Stimulated activated CD8-positive, alpha-beta memory T cell treated with anti-CD3 and anti-CD28 coated beads, Interleukin-4, amount 100 ng/mL, for 4 hours (primary cell): Measurements from ENCODE around the gene RPS6KA1.
"Not testable (repeated sequence)": the region's sequence is repeated elsewhere in the genome, so short reads cannot be mapped to it uniquely, and the experiment has no call there.

Experiments used
- DNase-seq, 2 donors: peaks; one replicate each; pipeline ENCODE4 v3.0.0-alpha.2; 2020; ENCODE audit warnings: low read depth in 2 of 2, low spot score in 1 of 2

Gene RPS6KA1

DNA sequence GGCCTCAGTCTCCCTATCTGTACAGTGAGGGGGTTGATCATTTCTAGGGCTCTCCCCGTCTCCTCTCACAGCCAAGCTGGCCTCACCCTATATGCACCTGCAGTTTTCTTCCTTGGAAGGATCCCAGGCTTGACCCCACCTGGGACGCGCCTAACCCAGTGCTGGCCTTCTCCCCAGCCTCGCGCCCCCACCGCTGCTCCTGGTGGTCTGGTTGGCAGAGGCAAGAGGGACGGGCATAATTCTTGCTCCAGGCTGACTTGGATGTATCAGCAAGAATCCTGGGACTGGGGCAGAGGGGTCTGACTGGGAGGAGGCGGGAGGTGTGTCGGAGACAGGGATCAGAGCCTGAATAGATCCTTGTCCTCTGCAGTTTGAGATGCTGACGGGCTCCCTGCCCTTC is 25.2 kb downstream of the RPS6KA1 start:
- no peak for DNase-seq

- DNase-seq, result no peak
Observed at GRCh38 chr1:26555550-26555981, 26.0 kb downstream of the RPS6KA1 start.

DNA sequence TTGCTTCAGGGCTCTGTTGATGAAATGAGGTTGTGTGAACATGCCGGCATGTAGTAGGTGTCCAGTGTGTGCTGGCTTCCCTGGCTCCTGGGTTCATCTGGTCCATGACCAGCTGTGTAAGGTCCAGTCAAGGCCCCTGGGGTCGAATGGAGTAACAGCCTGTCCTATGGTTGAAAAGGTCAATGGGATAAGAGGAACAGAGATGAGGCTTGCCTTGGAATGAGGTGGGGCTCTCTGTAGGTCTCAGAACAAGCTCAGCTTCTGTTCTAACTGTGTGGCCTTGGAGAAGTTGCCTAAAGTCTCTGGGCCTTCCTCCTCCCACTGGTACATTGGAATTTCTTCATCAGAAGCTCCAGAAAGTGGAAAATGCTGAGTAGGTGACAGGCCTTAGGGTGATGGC is 26.6 kb downstream of the RPS6KA1 start:
- no peak for DNase-seq

DNA sequence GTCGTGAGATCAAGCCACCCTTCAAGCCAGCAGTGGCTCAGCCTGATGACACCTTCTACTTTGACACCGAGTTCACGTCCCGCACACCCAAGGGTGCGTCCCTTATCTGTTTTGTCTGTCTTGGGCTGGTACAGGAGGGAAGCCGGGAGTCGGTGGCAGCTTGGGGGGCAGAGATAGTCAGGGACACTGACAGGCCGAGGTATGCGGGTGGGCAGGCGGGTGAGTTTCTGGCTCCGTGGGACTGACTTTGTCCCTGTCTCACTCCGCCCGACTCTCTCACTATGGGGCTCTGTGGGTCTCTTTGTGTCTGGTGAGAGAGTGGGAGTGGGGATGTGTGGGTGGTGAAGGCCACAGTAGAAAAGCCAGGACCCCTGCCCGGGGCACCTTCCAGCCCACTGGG is 27.4 kb downstream of the RPS6KA1 start:
- DNase-seq, result no peak

DNA sequence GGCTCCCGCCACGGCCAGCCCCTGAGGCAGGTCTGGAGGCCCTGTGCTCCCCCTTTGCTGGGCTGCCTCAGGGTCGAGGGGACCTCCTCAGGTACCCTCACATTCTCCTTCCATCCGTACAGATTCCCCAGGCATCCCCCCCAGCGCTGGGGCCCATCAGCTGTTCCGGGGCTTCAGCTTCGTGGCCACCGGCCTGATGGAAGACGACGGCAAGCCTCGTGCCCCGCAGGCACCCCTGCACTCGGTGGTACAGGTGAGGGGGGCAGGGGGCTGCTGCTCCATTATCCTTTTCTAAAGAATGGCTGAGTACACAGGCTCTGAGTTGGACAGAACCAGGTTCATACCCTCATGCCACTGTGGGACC is 29.1 kb downstream of the RPS6KA1 start:
- DNase-seq, result no peak

GRCh38 chr1:26560403-26560780 is 30.8 kb downstream of the RPS6KA1 start:
- DNase-seq, result no peak

DNA sequence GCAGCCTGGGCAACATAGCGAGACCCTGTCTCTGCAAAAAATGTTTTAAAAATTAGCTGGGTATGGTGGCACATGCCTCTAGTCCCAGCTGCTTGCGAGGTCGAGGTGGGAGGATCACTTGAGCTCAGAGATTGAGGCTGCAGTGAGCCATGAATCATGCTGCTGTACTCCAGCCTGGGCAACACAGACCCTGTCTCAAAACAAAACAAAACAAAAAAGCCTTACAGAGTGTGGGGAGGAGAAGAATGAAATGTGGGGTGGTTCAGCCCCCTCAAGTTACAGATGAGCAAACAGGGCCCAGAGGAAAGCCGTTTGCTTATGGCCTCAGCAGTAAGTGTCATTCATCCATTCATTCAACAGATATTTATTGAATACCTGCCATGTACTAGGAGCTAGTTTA is 40.7 kb downstream of the RPS6KA1 start:
- DNase-seq, result no peak

- DNase-seq, result no peak
Observed at GRCh38 chr1:26571381-26571780, 41.8 kb downstream of the RPS6KA1 start.

DNA sequence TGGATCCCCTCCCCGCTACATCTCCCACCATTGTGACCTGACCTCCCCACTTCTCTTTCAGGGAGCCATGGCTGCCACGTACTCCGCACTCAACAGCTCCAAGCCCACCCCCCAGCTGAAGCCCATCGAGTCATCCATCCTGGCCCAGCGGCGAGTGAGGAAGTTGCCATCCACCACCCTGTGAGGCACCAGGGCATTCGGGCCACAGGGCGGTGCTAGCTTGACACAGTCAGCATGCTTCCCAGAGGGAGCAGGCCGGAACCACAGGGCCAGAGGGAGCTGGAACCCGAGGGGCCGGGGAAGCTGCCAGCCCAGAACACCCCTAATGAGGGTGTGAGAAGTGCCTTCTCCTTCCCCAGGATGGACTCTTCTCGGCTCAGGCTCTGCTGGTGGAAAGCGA is 44.5 kb downstream of the RPS6KA1 start:
- no peak for DNase-seq

GRCh38 chr1:26574719-26575251 is 45.2 kb downstream of the RPS6KA1 start:
- no peak for DNase-seq

- DNase-seq, result no peak
Observed at GRCh38 chr1:26575348-26575747, 45.8 kb downstream of the RPS6KA1 start.

- no peak for DNase-seq
Observed at GRCh38 chr1:26578167-26578566, 48.6 kb downstream of the RPS6KA1 start.

DNA sequence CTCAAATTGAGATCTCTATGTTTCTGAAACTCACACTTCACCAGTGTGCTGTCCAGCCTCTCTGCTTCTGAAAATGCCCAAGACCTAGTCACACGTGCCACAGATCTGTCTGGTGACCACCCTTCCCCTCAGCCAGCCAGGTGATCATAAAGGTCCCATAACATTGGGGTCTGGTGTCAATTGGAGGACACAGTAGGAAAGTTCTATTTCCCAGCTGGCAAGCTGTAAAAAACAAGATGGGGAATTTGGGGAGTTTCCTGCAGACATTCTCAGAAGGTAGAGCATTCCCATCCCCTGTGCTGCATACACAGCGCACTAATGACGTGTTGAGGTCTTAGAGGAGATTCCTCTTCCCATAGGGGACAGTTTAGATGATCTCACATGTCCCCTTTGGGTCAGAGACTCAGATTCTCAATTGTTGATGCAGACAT is 50.1 kb downstream of the RPS6KA1 start:
- DNase-seq, result no peak

DNA sequence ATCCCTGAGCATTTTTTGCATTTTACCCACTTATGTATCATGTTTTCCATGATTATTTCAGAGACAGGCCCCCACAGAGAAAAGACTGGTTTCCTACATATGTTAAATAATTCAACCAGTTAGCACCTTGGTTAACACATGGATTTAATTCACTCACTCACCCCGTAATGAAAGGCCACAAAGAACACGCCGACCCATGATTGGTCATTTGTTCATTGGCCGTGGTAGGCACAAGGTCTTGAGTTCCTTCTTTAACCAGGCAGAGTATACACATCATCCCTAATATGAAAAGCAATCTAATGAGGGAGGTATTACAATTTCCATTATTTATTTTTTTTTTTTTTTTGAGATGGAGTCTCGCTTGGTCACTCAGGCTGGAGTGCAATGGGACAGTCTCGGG is 50.6 kb downstream of the RPS6KA1 start:
- no peak for DNase-seq

DNA sequence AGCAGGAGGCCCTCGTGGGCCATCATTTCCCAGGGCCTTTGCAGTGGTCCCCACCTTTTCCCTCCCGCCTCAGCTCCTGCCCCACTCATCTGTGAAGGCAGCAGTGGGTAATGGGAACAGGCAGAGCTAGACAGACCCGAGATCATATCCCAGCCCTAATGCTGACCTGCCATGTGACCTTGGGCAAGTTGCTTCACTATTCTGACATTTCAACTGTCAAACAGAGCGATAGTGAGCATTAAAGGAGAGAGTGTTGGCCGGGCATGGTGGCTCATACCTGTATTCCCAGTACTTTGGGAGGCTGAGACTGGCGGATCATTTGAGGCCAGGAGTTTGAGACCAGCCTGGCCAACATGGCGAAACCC is 51.7 kb downstream of the RPS6KA1 start:
- no peak for DNase-seq

DNA sequence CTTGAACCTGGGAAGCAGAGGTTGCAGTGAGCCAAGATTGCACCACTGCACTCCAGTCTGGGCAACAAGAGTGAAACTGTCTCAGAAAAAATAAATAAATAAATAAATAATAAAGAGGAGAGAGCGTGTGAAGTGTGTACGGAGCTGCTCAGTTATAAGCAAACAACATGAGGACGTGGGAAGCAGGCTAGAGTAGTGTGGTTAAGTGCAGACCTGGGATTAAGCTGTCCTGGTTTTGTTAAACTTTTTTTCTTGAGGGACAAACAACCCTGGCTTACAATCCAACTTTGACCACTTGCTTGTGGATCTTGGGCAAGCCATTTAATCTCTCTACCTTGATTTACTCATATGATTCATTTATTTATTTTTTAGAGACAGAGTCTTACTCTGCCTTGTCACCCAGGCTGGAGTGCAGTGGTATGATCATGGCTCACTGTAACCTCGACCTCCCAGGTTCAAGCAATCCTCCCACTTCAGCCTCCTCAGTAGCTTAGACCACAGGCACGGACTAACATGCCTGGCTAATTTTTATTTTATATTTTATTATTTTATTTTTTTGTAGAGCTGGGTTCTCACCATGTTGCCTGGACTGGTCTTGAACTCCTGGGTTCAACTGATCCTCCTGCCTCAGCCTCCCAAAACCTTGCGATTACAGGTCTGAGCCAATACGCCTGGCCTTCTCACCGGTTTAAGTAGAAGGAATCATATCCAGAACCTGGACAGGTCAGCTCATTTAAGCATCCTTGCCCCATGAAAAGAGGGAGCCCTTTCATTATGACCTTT is 52.7 kb downstream of the RPS6KA1 start:
- DNase-seq, result no peak

DNA sequence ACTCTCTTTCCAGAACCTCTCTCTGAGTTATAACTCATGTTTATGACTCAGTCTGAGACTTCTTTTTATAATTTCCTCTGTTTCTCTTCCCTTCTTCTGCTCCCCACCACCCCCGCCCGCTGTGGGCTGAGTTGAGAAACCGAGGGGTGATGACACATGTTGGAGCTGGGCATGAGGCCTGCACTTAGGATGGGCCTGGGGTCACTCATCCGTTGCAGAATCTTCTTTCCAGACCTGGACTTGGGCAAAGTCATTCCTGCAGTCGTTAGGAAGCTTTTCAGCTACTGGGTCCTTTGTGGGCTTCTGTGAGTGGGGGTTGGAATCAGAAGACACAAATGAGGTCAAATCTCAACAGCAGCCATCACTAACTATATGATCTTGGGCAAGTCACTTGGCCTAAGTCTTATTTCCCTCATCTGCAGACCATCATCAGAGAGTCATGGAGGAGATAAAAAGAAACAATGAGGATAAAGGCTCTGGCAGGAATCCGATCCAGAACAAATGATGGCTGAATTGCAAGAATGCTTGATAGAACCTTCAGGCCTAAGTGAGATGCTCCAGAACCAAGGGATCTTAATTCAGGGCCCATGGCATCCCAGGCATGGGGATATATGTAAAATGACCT is 53.4 kb downstream of the RPS6KA1 start:
- DNase-seq, result peak; percentile 6 to 32

GRCh38 chr1:26583646-26584485 is 54.3 kb downstream of the RPS6KA1 start:
- DNase-seq, result no peak

GRCh38 chr1:26584588-26584987 is 55.0 kb downstream of the RPS6KA1 start:
- DNase-seq, result not testable (repeated sequence)

DNA sequence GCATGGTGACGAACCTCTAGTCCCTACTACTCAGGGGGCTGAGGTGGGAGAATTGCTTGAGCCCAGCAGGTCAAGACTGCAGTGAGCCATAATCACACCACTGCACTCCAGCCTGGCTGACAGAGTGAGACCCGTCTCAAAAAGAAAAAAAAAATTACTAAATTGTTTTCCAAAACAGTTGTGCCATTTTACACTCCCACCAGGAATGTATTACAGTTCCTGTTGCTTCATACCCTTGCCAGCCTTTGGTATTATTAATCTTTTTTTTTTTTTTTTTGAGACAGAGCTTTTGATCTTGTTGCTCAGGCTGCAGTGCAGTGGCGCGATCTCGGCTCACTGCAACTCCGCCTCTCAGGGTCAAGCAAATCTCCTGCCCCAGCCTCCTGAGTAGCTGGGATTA is 55.9 kb downstream of the RPS6KA1 start:
- no peak for DNase-seq

GRCh38 chr1:26593385-26593784 is 63.8 kb downstream of the RPS6KA1 start:
- DNase-seq, result no peak

DNA sequence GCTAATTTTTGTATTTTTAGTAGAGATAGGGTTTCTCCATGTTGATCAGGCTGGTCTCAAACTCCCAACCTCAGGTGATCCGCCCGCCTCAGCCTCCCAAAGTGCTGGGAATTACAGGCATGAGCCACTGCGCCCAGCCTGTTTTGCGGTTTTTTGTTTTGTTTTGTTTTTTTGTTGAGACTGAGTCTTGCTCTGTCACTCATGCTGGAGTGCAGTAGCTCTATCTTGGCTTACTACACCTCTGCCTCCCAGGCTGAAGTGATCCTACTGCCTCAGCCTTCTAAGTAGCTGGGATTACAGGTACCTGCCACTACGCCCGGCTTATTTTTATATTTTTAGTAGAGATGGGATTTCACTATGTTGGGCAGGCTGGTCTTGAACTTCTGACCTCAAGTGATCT is 65.0 kb downstream of the RPS6KA1 start:
- DNase-seq, result not testable (repeated sequence)
